HG03378 (cell line): Measurements from ENCODE around the gene FAM111A.

Source experiments
- ATAC-seq: cut with Tn5 transposase; IDR thresholded peaks from one replicate; pipeline ENCODE4 v1.9.1; 2021; ENCODE audit warnings: mild to moderate bottlenecking, moderate library complexity; ENCODE audit not compliant: unreplicated experiment

The FAM111A gene

DNA sequence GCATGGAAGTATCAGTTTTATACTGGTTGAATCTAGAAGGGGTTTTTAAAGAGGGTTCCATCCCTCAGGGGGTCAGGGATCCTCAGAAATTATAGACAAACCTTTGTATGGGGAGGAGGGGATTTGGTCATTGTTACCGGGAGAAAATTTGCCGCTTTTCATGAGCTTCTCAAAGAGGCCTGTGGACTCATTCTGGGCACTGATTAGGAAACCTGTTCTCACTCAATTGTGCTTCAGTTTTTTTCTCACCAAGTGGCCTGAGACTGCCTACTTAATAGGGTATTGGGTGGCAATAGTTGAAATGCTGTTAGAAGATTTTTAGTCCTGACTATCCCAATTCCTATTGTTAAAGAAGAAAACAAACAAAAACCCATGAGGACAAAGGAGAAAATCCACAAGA is 56.1 kb downstream of the FAM111A start:
- ATAC-seq = no peak

DNA sequence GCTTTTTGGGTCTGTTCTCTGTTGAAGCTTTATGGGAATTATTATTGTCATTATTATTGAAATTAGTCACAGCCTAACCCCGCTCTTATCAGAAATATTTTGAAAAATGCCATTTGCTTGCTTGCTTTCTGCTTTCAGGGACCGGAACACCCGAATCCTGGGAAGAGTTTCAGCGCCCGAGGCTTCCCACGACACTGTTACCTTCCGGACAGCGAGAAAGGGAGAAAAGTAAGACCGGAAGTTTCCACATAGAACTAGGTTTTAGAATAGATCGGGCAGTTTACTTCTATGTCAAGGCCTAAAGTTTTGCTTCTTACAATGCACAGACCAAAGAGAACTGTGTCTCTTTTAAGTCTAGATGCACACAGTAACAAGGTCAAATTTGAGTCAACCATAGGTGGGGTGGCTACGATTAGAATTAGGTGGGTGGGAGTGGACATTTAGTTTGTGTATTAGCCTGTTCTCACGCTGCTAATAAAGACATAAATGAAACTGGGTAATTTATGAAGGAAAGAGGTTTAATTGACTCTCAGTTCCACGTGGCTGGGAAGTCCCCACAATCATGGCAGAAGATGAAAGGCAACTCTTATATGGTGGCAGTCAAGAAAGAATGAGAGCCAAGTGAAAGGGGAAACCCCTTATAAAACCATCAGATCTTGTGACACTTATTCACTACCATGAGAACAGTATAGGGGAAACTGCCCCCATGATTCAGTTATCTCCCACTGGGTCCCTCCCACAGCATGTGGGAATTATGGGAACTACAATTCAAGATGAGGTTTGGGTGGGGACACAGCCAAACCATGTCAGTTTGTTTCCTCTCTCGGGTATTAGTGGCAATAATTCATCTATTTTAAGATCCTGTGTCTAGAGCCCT is 57.1 kb downstream of the FAM111A start:
- ATAC-seq = peak; percentile 57

DNA sequence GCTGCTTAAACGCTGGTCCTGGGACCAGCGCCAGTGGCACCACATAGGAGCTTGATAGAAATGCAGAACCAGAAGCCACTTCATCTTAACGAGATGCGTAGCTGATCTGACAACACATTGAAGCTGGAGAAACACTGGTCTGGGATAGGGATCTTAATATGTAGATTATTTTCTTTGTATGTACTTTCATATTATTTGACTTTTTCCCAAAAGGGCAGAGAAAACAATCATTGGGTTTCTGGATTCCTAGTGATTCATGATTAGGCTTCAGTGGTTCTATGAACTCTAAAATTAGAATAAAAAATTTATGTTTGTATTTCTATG is 57.7 kb downstream of the FAM111A start:
- ATAC-seq = no peak

DNA sequence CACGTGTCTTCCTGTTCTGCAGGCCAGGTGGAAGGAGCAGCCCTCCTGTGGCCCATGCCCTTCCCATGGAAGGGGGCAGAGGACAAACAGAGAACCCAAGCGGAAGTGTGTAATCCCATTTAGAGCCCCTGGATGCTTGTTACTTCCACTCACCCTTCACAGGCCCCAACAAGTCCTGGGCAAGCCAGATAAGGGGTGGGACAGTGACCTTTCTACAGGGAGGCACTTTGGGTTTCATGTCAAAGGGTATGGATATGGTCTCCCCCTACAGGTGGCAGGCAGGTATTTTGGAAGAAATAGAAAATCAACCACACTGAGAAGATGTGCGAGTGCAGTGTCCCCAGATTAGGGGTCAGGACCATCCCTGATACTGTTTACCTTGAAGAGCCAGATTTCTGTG is 58.7 kb downstream of the FAM111A start:
- no peak for ATAC-seq
